Gastroesophageal sphincter (tissue), 4 donors: ENCODE data around the gene ITCH. TPM values are rescaled to one million over a fixed set of nuclear protein-coding genes. Genes with fewer than 3 reads are reported as not detected.
A peak's percentile ranks its signal among the peaks of the same experiment; 100 is the strongest.

ENCODE experiments used
- ATAC-seq: fragments of 150-250 bp; one replicate; pipeline ENCODE4 v1.9.1; 2016; ENCODE audit warnings: mild to moderate bottlenecking, moderate library complexity
- H3K27ac ChIP-seq, 4 donors: fragments of 200-600 bp; sonication (generic) in 3 of 4; 1 replicate in 3 of 4; 2 replicates in 1 of 4; pipeline ENCODE4 v1.5.1; 2016 to 2019
- H3K27me3 ChIP-seq: fragments of 200-600 bp; sonication (generic); one replicate; pipeline ENCODE4 v1.5.1; 2019
- H3K36me3 ChIP-seq, 2 donors: fragments of 200-600 bp; sonication (generic); one replicate each; pipeline ENCODE4 v1.5.1; 2019; ENCODE audit warnings: control low read depth in 1 of 2
- H3K4me1 ChIP-seq, 3 donors: fragments of 200-600 bp; sonication (generic); 1 replicate in 2 of 3; 2 replicates in 1 of 3; pipeline ENCODE4 v1.5.1; 2016 to 2019; ENCODE audit warnings: control low read depth in 2 of 3
- H3K4me3 ChIP-seq, 2 donors: fragments of 200-600 bp; sonication (generic); one replicate each; pipeline ENCODE4 v1.5.1; 2019; ENCODE audit warnings: mild to moderate bottlenecking in 1 of 2, moderate library complexity in 1 of 2
- H3K9me3 ChIP-seq, 3 donors: fragments of 200-600 bp; sonication (generic); one replicate each; pipeline ENCODE4 v1.5.1; 2017 to 2019; ENCODE audit warnings: control low read depth in 2 of 3
- CTCF ChIP-seq, 4 experiments: fragments of 200-600 bp in 2 of 4; fragments of 450-650 bp in 2 of 4; sonication (generic) in 1 of 4; IDR thresholded peaks; one replicate each; pipeline ENCODE4 v1.5.1; 2017 to 2019; ENCODE audit warnings: antibody characterized with exemption in 4 of 4, mild to moderate bottlenecking in 2 of 4, moderate library complexity in 2 of 4
- EP300 ChIP-seq: sonication (generic); formaldehyde crosslinking; IDR thresholded peaks from one replicate; pipeline ENCODE4 v1.6.1; 2017; ENCODE audit warnings: antibody characterized with exemption, mild to moderate bottlenecking
- POLR2A ChIP-seq, 2 donors: fragments of 450-650 bp; IDR thresholded peaks; one replicate each; pipeline ENCODE4 v1.6.1; 2017; ENCODE audit warnings: antibody characterized with exemption in 2 of 2, mild to moderate bottlenecking in 2 of 2, moderate library complexity in 1 of 2
- POLR2AphosphoS5 ChIP-seq: sonication (generic); formaldehyde crosslinking; IDR thresholded peaks from one replicate; pipeline ENCODE4 v1.6.1; 2017; ENCODE audit warnings: antibody characterized with exemption
- WGBS, 2 donors: methylation state at CpG; one replicate each; pipeline ENCODE4 v1.1.5; 2018; ENCODE audit warnings: low coverage in 1 of 2; 5-methylcytosine and 5-hydroxymethylcytosine counted together
- total RNA-seq, 4 donors: library from RNA; depleted of rRNA; stranded (reverse); fragments of >200 nt; gene quantifications; one replicate each; pipeline ENCODE4 v1.1.0, GENCODE V29; 2016

ITCH gene
- total RNA-seq, 4 donors from 2014 or later = 59.5 to 75.5 (median 65.1) TPM

- TF ChIP-seq CTCF (IDR thresholded peaks at IDR 0.05) (no peak), POLR2A (IDR thresholded peaks at IDR 0.05) (no peak)
- Histone ChIP-seq H3K27me3 (no peaks in the 10 kb centered on the region), H3K4me3 (no peak overlapping the region), H3K9me3 (no peaks in the 10 kb centered on the region), H3K4me1 (no peaks in the 10 kb centered on the region), H3K27ac (no peak overlapping the region), H3K36me3 (no peaks in the 10 kb centered on the region)
- ATAC-seq = no peak
- whole genome bisulfite sequencing, 2 donors = 79 to 81% methylated on average over 5 to 7 of the region's 7 CpGs
These were observed 31.2 kb upstream of the ITCH start for GRCh38 chr20:34331838-34332237.

- Histone ChIP-seq H3K36me3 (no peaks in the 10 kb centered on the region), H3K27ac (no peak overlapping the region), H3K9me3 (no peaks in the 10 kb centered on the region), H3K4me1 (no peaks in the 10 kb centered on the region), H3K4me3 (no peak overlapping the region), H3K27me3 (no peaks in the 10 kb centered on the region)
- no peak for ATAC-seq
- TF ChIP-seq CTCF (IDR thresholded peaks at IDR 0.05) (no peak), EP300 (no peak), POLR2A (IDR thresholded peaks at IDR 0.05) (no peak), POLR2AphosphoS5 (no peak)
- 90 to 100% methylated on average over 2 to 4 of the region's 19 CpGs for WGBS, 2 donors
These were observed 30.7 kb upstream of the ITCH start for GRCh38 chr20:34332262-34332920.

GRCh38 chr20:34333786-34334185 lies 29.3 kb upstream of the ITCH start:
- TF ChIP-seq CTCF (IDR thresholded peaks at IDR 0.05) (no peak), EP300 (no peak), POLR2AphosphoS5 (no peak), POLR2A (IDR thresholded peaks at IDR 0.05) (no peak)
- peak overlapping the region in 1 of 4 donors; percentile 8 for H3K27ac ChIP-seq
- no peak overlapping the region for H3K4me3 ChIP-seq
- WGBS, 2 donors = 67 to 80% methylated on average over 4 of the region's 4 CpGs
- H3K4me1 ChIP-seq = no peaks in the 10 kb centered on the region
- ATAC-seq = no peak
- H3K27me3 ChIP-seq = no peaks in the 10 kb centered on the region
- no peaks in the 10 kb centered on the region for H3K36me3 ChIP-seq
- H3K9me3 ChIP-seq = no peaks in the 10 kb centered on the region

GRCh38 chr20:34334654-34335407 lies 28.2 kb upstream of the ITCH start:
- no peak for TF ChIP-seq POLR2A (IDR thresholded peaks at IDR 0.05)
- TF ChIP-seq CTCF (IDR thresholded peaks at IDR 0.05) = no peak
- 60 to 65% methylated on average over 1 to 4 of the region's 5 CpGs for WGBS, 2 donors
- Histone ChIP-seq H3K36me3 (no peaks in the 10 kb centered on the region), H3K27ac (no peak overlapping the region), H3K4me3 (no peak overlapping the region), H3K27me3 (no peaks in the 10 kb centered on the region), H3K9me3 (no peaks in the 10 kb centered on the region), H3K4me1 (no peaks in the 10 kb centered on the region)
- no peak for ATAC-seq

- H3K27ac ChIP-seq = no peak overlapping the region
- WGBS, 2 donors = 25 to 67% methylated on average over 1 of the region's 1 CpG
These were observed 25.5 kb upstream of the ITCH start for GRCh38 chr20:34337544-34337943.

More at GRCh38 chr20:34337544-34337943, 25.5 kb upstream of the ITCH start:
- Histone ChIP-seq H3K4me1 (no peaks in the 10 kb centered on the region), H3K9me3 (no peaks in the 10 kb centered on the region), H3K36me3 (no peaks in the 10 kb centered on the region), H3K4me3 (no peak overlapping the region), H3K27me3 (no peaks in the 10 kb centered on the region)
- ATAC-seq = no peak
- TF ChIP-seq POLR2A (IDR thresholded peaks at IDR 0.05) = no peak
- no peak for TF ChIP-seq POLR2AphosphoS5
- no peak for TF ChIP-seq CTCF (IDR thresholded peaks at IDR 0.05)
- TF ChIP-seq EP300 = no peak
